Transverse colon (tissue), 4 donors: ENCODE measurements around the gene PROM1. TPM values are rescaled to one million over a fixed set of nuclear protein-coding genes. Genes with fewer than 3 reads are reported as not detected.
A peak's percentile ranks its signal among the peaks of the same experiment; 100 is the strongest.

Source experiments
- DNase-seq: peaks from one replicate; pipeline ENCODE4 v3.0.0-alpha.2; 2019
- H3K27ac ChIP-seq, 4 donors: fragments of 200-600 bp; sonication (generic); 2 replicates each; pipeline ENCODE4 v1.5.1; 2016 to 2018; ENCODE audit warnings: inconsistent platforms in 4 of 4
- H3K27me3 ChIP-seq: fragments of 200-600 bp; sonication (generic); 2 replicates; pipeline ENCODE4 v1.5.1; 2017; ENCODE audit warnings: inconsistent platforms
- H3K36me3 ChIP-seq, 4 donors: fragments of 200-600 bp; sonication (generic); 2 replicates each; pipeline ENCODE4 v1.5.1; 2017 to 2019; ENCODE audit warnings: inconsistent platforms in 4 of 4
- H3K4me1 ChIP-seq, 4 donors: fragments of 200-600 bp; sonication (generic); 2 replicates each; pipeline ENCODE4 v1.5.1; 2017 to 2020; ENCODE audit warnings: inconsistent platforms in 4 of 4
- H3K4me3 ChIP-seq, 4 donors: fragments of 200-600 bp; sonication (generic); 1 replicate in 1 of 4; 2 replicates in 3 of 4; pipeline versions ENCODE4 v1.5.1 to v1.6.1; 2017 to 2019; ENCODE audit warnings: inconsistent platforms in 4 of 4
- H3K9me3 ChIP-seq, 2 donors: fragments of 200-600 bp; sonication (generic); 2 replicates each; pipeline ENCODE4 v1.5.1; 2017 to 2019; ENCODE audit warnings: inconsistent platforms in 2 of 2
- CTCF ChIP-seq, 5 experiments: fragments of 200-600 bp in 3 of 5; fragments of 450-650 bp in 2 of 5; sonication (generic) in 3 of 5; IDR thresholded peaks; 1 replicate in 2 of 5; 2 replicates in 3 of 5; pipeline ENCODE4 v1.5.1; 2016 to 2017; ENCODE audit warnings: antibody characterized with exemption in 5 of 5, inconsistent platforms in 3 of 5, mild to moderate bottlenecking in 2 of 5, moderate library complexity in 1 of 5
- EP300 ChIP-seq: sonication (generic); formaldehyde crosslinking; IDR thresholded peaks from one replicate; pipeline ENCODE4 v1.6.1; 2017; ENCODE audit warnings: antibody characterized with exemption, low read depth
- POLR2A ChIP-seq: fragments of 450-650 bp; IDR thresholded peaks from one replicate; pipeline ENCODE4 v1.6.1; 2016; ENCODE audit warnings: antibody characterized with exemption, mild to moderate bottlenecking, moderate library complexity
- POLR2AphosphoS5 ChIP-seq, 3 donors: sonication (generic); formaldehyde crosslinking; IDR thresholded peaks; one replicate each; pipeline ENCODE4 v1.6.1; 2016; ENCODE audit warnings: antibody characterized with exemption in 3 of 3
- WGBS, 2 donors: methylation state at CpG; one replicate each; pipeline ENCODE4 v1.1.5; 2018; ENCODE audit warnings: low coverage in 1 of 2; 5-methylcytosine and 5-hydroxymethylcytosine counted together
- in situ Hi-C, 4 donors: fragments of 200-750 bp; cut with MboI; loops; one replicate each; pipeline versions ENCODE4 v1.15.0 to v1.15.1; 2017; ENCODE audit warnings: low sequenced_read_pairs in 3 of 4, low pct_ligation_motif_present in 1 of 4, low pct_unique_long_range_greater_than_20kb in 1 of 4
- intact Hi-C: fragments of 100-400 bp; cut with DNase I; formaldehyde crosslinking; loops from one replicate; pipeline ENCODE4 v1.15.1; 2023; ENCODE audit warnings: low total_unique reads
- total RNA-seq, 4 donors: library from RNA; depleted of rRNA; stranded (reverse); fragments of >200 nt; gene quantifications; one replicate each; pipeline ENCODE4 v1.1.0, GENCODE V29; 2016

PROM1 gene
- total RNA-seq, 4 donors from 2014 or later, result 35.2 to 236 (median 170) TPM

- H3K27ac ChIP-seq, result peak overlapping the region in 3 of 4 donors; percentile 28 to 64 (median 46)
- intact Hi-C loops, result no loop called here
Observed at GRCh38 chr4:16055873-16056272, 27.9 kb downstream of the PROM1 start.

GRCh38 chr4:16055471-16055870 lies 28.4 kb downstream of the PROM1 start:
- no peaks in the 10 kb centered on the region for H3K9me3 ChIP-seq
- H3K4me1 ChIP-seq, result peaks cover 0 to 11% (median 1%) of the 10 kb centered on the region in 4 donors
- H3K27me3 ChIP-seq, result no peaks in the 10 kb centered on the region
- 52 to 66% methylated on average over 5 to 7 of the region's 7 CpGs for WGBS, 2 donors
- no peak overlapping the region for H3K4me3 ChIP-seq
- TF ChIP-seq EP300, result no peak
- TF ChIP-seq POLR2A, result no peak
- TF ChIP-seq POLR2AphosphoS5 (IDR thresholded peaks at IDR 0.05), result no peak
- TF ChIP-seq CTCF (IDR thresholded peaks at IDR 0.05), result no peak
- no peaks in the 10 kb centered on the region for H3K36me3 ChIP-seq
- H3K27ac ChIP-seq, result peak overlapping the region in 2 of 4 donors; percentile 25 to 46
- DNase-seq, result no peak
- intact Hi-C loops (no loop called here), in situ Hi-C loops (no loop called here)

More at GRCh38 chr4:16055873-16056272, 27.9 kb downstream of the PROM1 start:
- Histone ChIP-seq H3K9me3 (no peaks in the 10 kb centered on the region), H3K36me3 (no peaks in the 10 kb centered on the region), H3K4me3 (no peak overlapping the region), H3K4me1 (peaks cover 0 to 11% (median 1%) of the 10 kb centered on the region in 4 donors), H3K27me3 (no peaks in the 10 kb centered on the region)
- no peak for DNase-seq
- in situ Hi-C loops, result no loop called here
- TF ChIP-seq EP300 (no peak), POLR2AphosphoS5 (IDR thresholded peaks at IDR 0.05) (no peak), POLR2A (no peak), CTCF (IDR thresholded peaks at IDR 0.05) (no peak)
- 51 to 54% methylated on average over 6 to 7 of the region's 7 CpGs for WGBS, 2 donors

- peaks cover 0 to 11% (median 1%) of the 10 kb centered on the region in 4 donors for H3K4me1 ChIP-seq
- no peak for DNase-seq
- H3K27me3 ChIP-seq, result no peaks in the 10 kb centered on the region
- H3K36me3 ChIP-seq, result no peaks in the 10 kb centered on the region
- no peak overlapping the region for H3K4me3 ChIP-seq
- WGBS, 2 donors, result 66 to 80% methylated on average over 2 of the region's 2 CpGs
- no peak for TF ChIP-seq EP300
- no peak for TF ChIP-seq CTCF (IDR thresholded peaks at IDR 0.05)
- no peak for TF ChIP-seq POLR2AphosphoS5 (IDR thresholded peaks at IDR 0.05)
- in situ Hi-C loops, result no loop called here
- intact Hi-C loops, result no loop called here
- H3K9me3 ChIP-seq, result no peaks in the 10 kb centered on the region
- H3K27ac ChIP-seq, result no peak overlapping the region
Observed at GRCh38 chr4:16052939-16053338, 30.9 kb downstream of the PROM1 start.

DNA sequence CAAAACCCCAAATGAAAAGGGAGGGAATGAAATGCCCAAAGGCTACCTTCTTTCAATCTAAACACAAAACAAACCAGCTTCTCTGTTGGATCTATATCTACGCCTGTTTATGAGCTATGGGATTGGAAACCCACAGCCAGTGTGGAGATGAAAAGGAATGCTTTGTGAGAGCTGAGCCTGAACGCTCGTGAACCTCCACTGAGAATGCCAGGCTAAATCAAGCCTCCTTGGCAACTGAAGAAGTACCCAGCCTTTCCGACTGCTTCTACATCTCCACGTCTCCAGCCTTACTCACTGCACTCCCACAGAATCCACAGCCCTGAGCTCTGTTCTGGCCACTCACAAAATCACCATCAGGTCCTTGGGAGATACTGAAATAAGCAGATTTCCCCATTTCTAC lies 31.8 kb downstream of the PROM1 start:
- Histone ChIP-seq H3K27me3 (no peaks in the 10 kb centered on the region), H3K4me1 (peaks cover 0 to 11% (median 1%) of the 10 kb centered on the region in 4 donors), H3K4me3 (no peak overlapping the region), H3K36me3 (no peaks in the 10 kb centered on the region), H3K27ac (no peak overlapping the region), H3K9me3 (no peaks in the 10 kb centered on the region)
- in situ Hi-C loops, result no loop called here
- intact Hi-C loops, result no loop called here
- no peak for DNase-seq
- WGBS, 2 donors, result 83 to 86% methylated on average over 1 to 5 of the region's 5 CpGs
- TF ChIP-seq CTCF (IDR thresholded peaks at IDR 0.05) (no peak), POLR2AphosphoS5 (IDR thresholded peaks at IDR 0.05) (no peak), EP300 (no peak), POLR2A (no peak)
